ENCODE measurements around the gene PRR4. TPM values are rescaled to one million over a fixed set of nuclear protein-coding genes. Genes with fewer than 3 reads are reported as not detected.

Gene PRR4
- total RNA-seq, 1 experiment from 2014 or later: 12.7 TPM

DNA sequence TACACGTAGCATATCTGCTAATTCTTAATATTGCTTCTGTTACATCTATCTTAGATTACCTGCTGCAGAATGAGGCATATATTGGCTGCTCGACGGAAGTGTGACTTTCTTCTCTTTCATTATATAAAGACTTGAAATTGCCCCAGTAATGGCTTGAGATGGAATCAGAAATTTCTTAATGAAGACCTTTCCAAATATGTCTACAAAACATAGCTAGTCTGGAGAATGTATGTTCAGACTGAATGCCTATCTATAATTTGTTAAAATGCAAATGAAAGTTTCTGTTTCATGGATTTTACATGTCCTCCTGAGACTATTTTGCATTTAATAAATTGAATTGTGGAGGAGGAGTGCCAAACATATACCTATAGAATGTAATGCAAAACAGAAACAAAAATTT is 23.0 kb downstream of the PRR4 start, which contains the start of gene TAS2R10:
Gene TAS2R10, minus strand, starts transcription at position 101 of the 400 bp plus-strand sequence. Its CDS starts 89 bp downstream, at position 12.
- Histone ChIP-seq H3K4me2 (ENCODE audit: low read depth, low read length, poor library complexity, severe bottlenecking) (no peak within 1 kb of the TSS), H3K27me3 (ENCODE audit: low read length) (no peaks in the 10 kb centered on the region), H3K9me3 (ENCODE audit: low read length) (no peaks in the 10 kb centered on the region), H3K4me1 (ENCODE audit: low read length) (no peaks in the 10 kb centered on the region), H3K36me3 (ENCODE audit: insufficient read depth, low read length) (no peaks in the 10 kb centered on the region), H3K79me2 (ENCODE audit: low read length) (no peaks in the 10 kb centered on the region), H3K9ac (ENCODE audit: low read length) (no peak within 1 kb of the TSS), H3K4me3 (ENCODE audit: low read length) (no peak within 1 kb of the TSS), H4K20me1 (ENCODE audit: insufficient read depth, low read depth, low read length) (no peaks in the 10 kb centered on the region), H2AFZ (ENCODE audit: low read length) (no peak within 1 kb of the TSS), H3K9me2 (replicated peaks; ENCODE audit: insufficient read depth, low read length) (no peaks in the 10 kb centered on the region), H3K27ac (ENCODE audit: low read length) (no peak within 1 kb of the TSS)
- no peak for DNase-seq

DNA sequence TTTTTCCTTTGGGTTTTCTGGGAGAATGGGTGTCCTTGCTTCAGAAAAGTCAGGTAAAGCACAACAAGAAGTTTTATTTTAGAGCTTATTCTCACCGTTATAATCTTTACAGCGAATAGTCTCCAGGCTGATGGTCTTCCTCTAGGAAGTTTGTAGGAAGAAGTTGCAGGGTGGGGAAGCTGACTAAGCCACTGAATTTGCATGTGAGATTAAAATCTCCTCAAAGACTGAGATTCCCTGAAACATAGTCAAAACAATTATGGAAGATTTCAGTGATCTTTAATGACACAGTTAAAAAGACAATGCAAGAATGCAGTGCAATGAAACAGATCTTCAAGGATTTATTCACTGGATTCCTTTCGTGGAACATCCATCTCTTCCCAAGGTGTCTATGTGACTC is 24.3 kb downstream of the PRR4 start:
- Histone ChIP-seq H3K9ac (ENCODE audit: low read length) (no peak overlapping the region), H2AFZ (ENCODE audit: low read length) (no peak overlapping the region), H4K20me1 (ENCODE audit: insufficient read depth, low read depth, low read length) (no peaks in the 10 kb centered on the region), H3K27me3 (ENCODE audit: low read length) (no peaks in the 10 kb centered on the region), H3K4me1 (ENCODE audit: low read length) (no peaks in the 10 kb centered on the region), H3K79me2 (ENCODE audit: low read length) (no peaks in the 10 kb centered on the region), H3K27ac (ENCODE audit: low read length) (no peak overlapping the region), H3K4me3 (ENCODE audit: low read length) (no peak overlapping the region), H3K4me2 (ENCODE audit: low read depth, low read length, poor library complexity, severe bottlenecking) (no peak overlapping the region), H3K36me3 (ENCODE audit: insufficient read depth, low read length) (no peaks in the 10 kb centered on the region), H3K9me3 (ENCODE audit: low read length) (no peaks in the 10 kb centered on the region), H3K9me2 (replicated peaks; ENCODE audit: insufficient read depth, low read length) (no peaks in the 10 kb centered on the region)
- no peak for DNase-seq

DNA sequence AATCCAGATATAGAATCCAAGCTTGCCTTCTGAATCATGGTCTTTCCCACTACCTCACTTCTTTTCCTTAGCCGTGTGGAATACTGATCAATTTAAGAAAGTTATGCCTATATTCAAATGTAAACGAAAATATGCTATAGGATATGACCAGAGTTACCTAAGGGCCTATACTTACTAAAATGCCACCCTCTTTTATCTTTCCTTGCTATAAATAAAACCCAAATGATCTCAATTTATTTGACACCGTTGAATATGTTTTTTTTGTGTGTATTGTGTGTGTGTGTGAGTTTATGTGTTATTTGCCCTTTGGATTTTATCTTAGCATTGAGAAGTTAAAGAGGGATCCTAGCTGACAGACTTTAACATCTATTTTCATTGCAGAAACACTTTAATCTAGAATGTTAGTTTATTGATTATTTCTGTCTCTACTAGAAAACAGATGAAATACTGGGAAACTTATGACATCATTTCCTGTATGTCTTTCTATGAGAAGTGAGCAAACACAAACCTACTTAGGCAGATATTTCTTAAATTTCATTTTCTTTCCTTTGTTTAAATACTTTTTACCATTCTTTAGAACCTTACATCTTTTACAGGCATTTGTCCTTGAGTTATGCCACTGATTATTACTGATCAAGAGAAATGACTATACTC is 37.3 kb downstream of the PRR4 start:
- H4K20me1 ChIP-seq (ENCODE audit: insufficient read depth, low read depth, low read length): no peaks in the 10 kb centered on the region
- H3K79me2 ChIP-seq (ENCODE audit: low read length): no peaks in the 10 kb centered on the region
- no peak overlapping the region for H3K4me2 ChIP-seq (ENCODE audit: low read depth, low read length, poor library complexity, severe bottlenecking)
- no peaks in the 10 kb centered on the region for H3K36me3 ChIP-seq (ENCODE audit: insufficient read depth, low read length)
- no peak overlapping the region for H2AFZ ChIP-seq (ENCODE audit: low read length)
- H3K9ac ChIP-seq (ENCODE audit: low read length): no peak overlapping the region
- no peaks in the 10 kb centered on the region for H3K27me3 ChIP-seq (ENCODE audit: low read length)
- H3K4me3 ChIP-seq (ENCODE audit: low read length): no peak overlapping the region
- no peak for DNase-seq
- H3K9me3 ChIP-seq (ENCODE audit: low read length): no peaks in the 10 kb centered on the region
- no peak overlapping the region for H3K27ac ChIP-seq (ENCODE audit: low read length)
- no peaks in the 10 kb centered on the region for H3K9me2 ChIP-seq (replicated peaks; ENCODE audit: insufficient read depth, low read length)
- no peaks in the 10 kb centered on the region for H3K4me1 ChIP-seq (ENCODE audit: low read length)

DNA sequence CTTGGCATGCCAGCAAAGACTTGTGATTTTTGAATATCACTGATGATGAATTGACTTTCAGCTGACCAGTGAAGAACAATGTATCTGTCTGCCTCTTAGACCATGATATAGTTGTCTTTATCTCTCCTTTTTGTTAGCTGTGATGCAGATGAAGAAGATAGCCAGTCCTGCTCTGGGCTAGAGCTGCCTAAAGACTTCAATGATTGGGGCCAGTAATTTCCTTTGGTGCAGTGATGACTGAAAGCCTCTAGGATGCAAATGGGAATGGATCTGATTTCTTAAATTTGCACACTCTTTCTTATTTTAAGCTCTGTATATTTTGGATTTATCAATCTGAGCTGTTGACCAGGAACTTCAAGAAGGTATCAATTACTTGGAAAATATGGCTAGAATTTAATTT is 39.2 kb downstream of the PRR4 start, which contains the start of gene TAS2R9:
Gene TAS2R9, minus strand, starts transcription at position 101 of the 400 bp plus-strand sequence. Its CDS starts 93 bp downstream, at position 8.
- DNase-seq: no peak
- Histone ChIP-seq H3K4me3 (ENCODE audit: low read length) (no peak within 1 kb of the TSS), H3K27ac (ENCODE audit: low read length) (no peak within 1 kb of the TSS), H2AFZ (ENCODE audit: low read length) (no peak within 1 kb of the TSS), H3K27me3 (ENCODE audit: low read length) (no peaks in the 10 kb centered on the region), H3K9ac (ENCODE audit: low read length) (no peak within 1 kb of the TSS), H3K4me2 (ENCODE audit: low read depth, low read length, poor library complexity, severe bottlenecking) (no peak within 1 kb of the TSS), H3K36me3 (ENCODE audit: insufficient read depth, low read length) (no peaks in the 10 kb centered on the region), H3K9me2 (replicated peaks; ENCODE audit: insufficient read depth, low read length) (no peaks in the 10 kb centered on the region), H3K79me2 (ENCODE audit: low read length) (no peaks in the 10 kb centered on the region), H4K20me1 (ENCODE audit: insufficient read depth, low read depth, low read length) (no peaks in the 10 kb centered on the region), H3K9me3 (ENCODE audit: low read length) (no peaks in the 10 kb centered on the region), H3K4me1 (ENCODE audit: low read length) (no peaks in the 10 kb centered on the region)

DNA sequence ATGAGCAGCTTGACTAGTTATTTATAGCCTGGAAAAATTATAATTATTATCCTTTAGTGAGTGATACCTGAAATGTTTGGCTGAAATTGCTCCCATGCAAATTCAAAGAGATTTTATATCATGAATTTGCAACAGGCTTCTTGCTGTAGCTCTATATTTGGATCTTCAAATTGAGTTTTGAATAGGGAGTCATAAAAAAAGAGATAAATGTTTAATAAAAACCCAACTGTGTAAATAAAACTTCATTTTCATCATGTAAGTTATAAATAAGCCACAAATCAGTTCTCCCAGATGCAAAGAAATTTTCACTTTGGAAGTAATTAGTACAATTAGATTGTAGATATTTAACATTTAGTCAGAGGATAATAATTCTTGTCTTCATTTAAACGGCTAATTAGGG is 42.1 kb downstream of the PRR4 start, which contains the start of gene TAS2R8:
Gene TAS2R8, minus strand, starts transcription at position 101 of the 400 bp plus-strand sequence. CDS start 306 bp downstream, outside the sequence.
- DNase-seq: no peak
- Histone ChIP-seq H2AFZ (ENCODE audit: low read length) (no peak within 1 kb of the TSS), H3K4me2 (ENCODE audit: low read depth, low read length, poor library complexity, severe bottlenecking) (no peak within 1 kb of the TSS), H3K9me3 (ENCODE audit: low read length) (no peaks in the 10 kb centered on the region), H3K79me2 (ENCODE audit: low read length) (no peaks in the 10 kb centered on the region), H4K20me1 (ENCODE audit: insufficient read depth, low read depth, low read length) (no peaks in the 10 kb centered on the region), H3K9ac (ENCODE audit: low read length) (no peak within 1 kb of the TSS), H3K9me2 (replicated peaks; ENCODE audit: insufficient read depth, low read length) (no peaks in the 10 kb centered on the region), H3K27me3 (ENCODE audit: low read length) (no peaks in the 10 kb centered on the region), H3K27ac (ENCODE audit: low read length) (no peak within 1 kb of the TSS), H3K36me3 (ENCODE audit: insufficient read depth, low read length) (no peaks in the 10 kb centered on the region), H3K4me1 (ENCODE audit: low read length) (no peaks in the 10 kb centered on the region), H3K4me3 (ENCODE audit: low read length) (no peak within 1 kb of the TSS)

DNA sequence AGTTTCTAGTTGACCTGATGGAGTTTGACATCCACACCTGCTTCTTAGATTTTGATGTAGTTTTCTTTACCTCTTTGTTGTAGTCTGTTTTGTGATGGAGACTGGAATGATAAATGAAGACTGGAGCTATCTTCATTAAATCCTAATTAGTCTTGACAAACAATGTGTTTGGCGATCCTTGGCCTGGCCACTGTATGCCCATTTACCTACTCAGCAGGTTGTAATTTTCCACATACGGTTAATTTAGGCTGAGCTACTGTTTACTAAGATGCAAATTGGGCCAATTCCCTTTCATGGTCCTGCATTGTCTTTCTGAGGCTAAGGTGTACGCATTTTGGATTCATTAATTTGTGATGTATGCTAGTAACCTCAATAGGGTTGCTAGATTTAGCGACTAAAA is 46.7 kb downstream of the PRR4 start, which contains the start of gene TAS2R7:
Gene TAS2R7, minus strand, starts transcription at position 41 of the 400 bp plus-strand sequence. CDS start 57 bp downstream, outside the sequence.
- Histone ChIP-seq H3K4me2 (ENCODE audit: low read depth, low read length, poor library complexity, severe bottlenecking) (no peak within 1 kb of the TSS), H4K20me1 (ENCODE audit: insufficient read depth, low read depth, low read length) (no peaks in the 10 kb centered on the region), H3K36me3 (ENCODE audit: insufficient read depth, low read length) (no peaks in the 10 kb centered on the region), H3K27ac (ENCODE audit: low read length) (no peak within 1 kb of the TSS), H3K4me3 (ENCODE audit: low read length) (no peak within 1 kb of the TSS), H3K9me3 (ENCODE audit: low read length) (no peaks in the 10 kb centered on the region), H2AFZ (ENCODE audit: low read length) (no peak within 1 kb of the TSS), H3K9ac (ENCODE audit: low read length) (no peak within 1 kb of the TSS), H3K79me2 (ENCODE audit: low read length) (no peaks in the 10 kb centered on the region), H3K27me3 (ENCODE audit: low read length) (no peaks in the 10 kb centered on the region), H3K9me2 (replicated peaks; ENCODE audit: insufficient read depth, low read length) (no peaks in the 10 kb centered on the region), H3K4me1 (ENCODE audit: low read length) (no peaks in the 10 kb centered on the region)
- DNase-seq: no peak

DNA sequence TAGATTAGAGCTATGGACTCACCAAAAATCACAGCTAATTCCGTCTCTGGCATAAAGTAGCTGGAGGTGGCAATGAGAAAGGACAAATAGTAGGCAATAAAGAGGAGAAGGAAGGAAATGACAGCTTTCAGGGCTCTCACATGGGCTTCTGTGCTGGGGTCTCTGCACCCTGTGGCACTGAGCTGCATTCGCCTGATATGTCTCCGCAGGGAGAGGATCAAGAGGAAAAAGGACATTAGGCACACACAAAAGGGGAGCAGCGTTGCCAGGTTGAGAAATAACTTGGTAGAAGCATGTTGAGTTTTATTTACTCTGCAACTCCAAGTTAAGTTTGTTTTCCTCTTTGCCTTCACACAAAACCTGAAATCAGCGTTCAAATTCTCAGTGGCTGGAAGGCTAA is 47.5 kb downstream of the PRR4 start:
- Histone ChIP-seq H3K36me3 (ENCODE audit: insufficient read depth, low read length) (no peaks in the 10 kb centered on the region), H3K9me2 (replicated peaks; ENCODE audit: insufficient read depth, low read length) (no peaks in the 10 kb centered on the region), H3K9me3 (ENCODE audit: low read length) (no peaks in the 10 kb centered on the region), H3K4me1 (ENCODE audit: low read length) (no peaks in the 10 kb centered on the region), H3K9ac (ENCODE audit: low read length) (no peak overlapping the region), H3K4me2 (ENCODE audit: low read depth, low read length, poor library complexity, severe bottlenecking) (no peak overlapping the region), H4K20me1 (ENCODE audit: insufficient read depth, low read depth, low read length) (no peaks in the 10 kb centered on the region), H3K4me3 (ENCODE audit: low read length) (no peak overlapping the region), H3K27ac (ENCODE audit: low read length) (no peak overlapping the region), H3K79me2 (ENCODE audit: low read length) (no peaks in the 10 kb centered on the region), H3K27me3 (ENCODE audit: low read length) (no peaks in the 10 kb centered on the region), H2AFZ (ENCODE audit: low read length) (no peak overlapping the region)
- DNase-seq: no peak

All from Karpas-422 (cell line).